Parathyroid adenoma (tissue), 2 donors: ENCODE results near the gene PRKN.

ENCODE experiments used
- H2AFZ ChIP-seq: fragments of 300-600 bp; sonication (generic); one replicate; pipeline ENCODE4 v1.7.0; 2017; ENCODE audit warnings: antibody characterized with exemption, mild to moderate bottlenecking
- H3K27ac ChIP-seq: fragments of 300-600 bp; sonication (generic); one replicate; pipeline ENCODE4 v1.7.0; 2017
- H3K27me3 ChIP-seq: fragments of 300-600 bp; sonication (generic); one replicate; pipeline ENCODE4 v1.7.0; 2017; ENCODE audit warnings: low read length; ENCODE audit not compliant: control insufficient read depth, insufficient read depth
- H3K36me3 ChIP-seq: fragments of 300-600 bp; sonication (generic); one replicate; pipeline ENCODE4 v1.7.0; 2017; ENCODE audit warnings: low read length; ENCODE audit not compliant: control insufficient read depth, insufficient read depth
- H3K4me1 ChIP-seq: fragments of 300-600 bp; sonication (generic); one replicate; pipeline ENCODE4 v1.7.0; 2017; ENCODE audit warnings: control low read depth
- H3K4me2 ChIP-seq: fragments of 300-600 bp; sonication (generic); one replicate; pipeline ENCODE4 v1.7.0; 2017; ENCODE audit warnings: low read length
- H3K4me3 ChIP-seq: fragments of 300-600 bp; sonication (generic); one replicate; pipeline ENCODE4 v1.7.0; 2017; ENCODE audit warnings: low read depth, low read length
- H3K79me2 ChIP-seq: fragments of 300-600 bp; sonication (generic); one replicate; pipeline ENCODE4 v1.7.0; 2017; ENCODE audit warnings: control low read depth
- H3K9ac ChIP-seq: fragments of 300-600 bp; sonication (generic); one replicate; pipeline ENCODE4 v1.7.0; 2017; ENCODE audit warnings: mild to moderate bottlenecking
- H3K9me3 ChIP-seq: fragments of 300-600 bp; sonication (generic); one replicate; pipeline ENCODE4 v1.7.0; 2017; ENCODE audit warnings: low read length; ENCODE audit not compliant: control insufficient read depth
- TF ChIP-seq, protein P1 (sequence below): fragments of 300-600 bp; sonication (generic); IDR thresholded peaks from one replicate; pipeline ENCODE4 v1.7.0; 2017; ENCODE audit warnings: antibody characterized with exemption, mild to moderate bottlenecking
- donor health status: primary hyperparathyroidism.

PRKN gene

DNA sequence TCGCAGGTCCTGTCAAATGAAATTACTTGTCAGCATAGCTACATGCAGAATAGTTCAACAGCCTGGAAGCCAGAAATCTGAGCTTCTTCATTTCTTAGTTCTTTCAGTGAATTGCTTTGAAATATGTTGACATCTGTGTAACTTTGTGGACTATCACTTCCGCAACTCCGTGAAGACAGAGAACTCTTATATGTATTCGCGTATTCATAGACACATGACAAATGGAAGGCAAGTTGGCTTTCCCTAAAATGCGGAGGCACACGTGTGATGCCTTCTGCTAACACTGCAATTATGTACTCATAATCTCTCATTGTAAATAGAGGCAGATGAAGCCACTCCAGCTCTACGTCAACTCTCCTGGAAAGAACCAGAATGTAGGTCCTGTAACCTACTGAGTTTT lies 701.5 kb downstream of the PRKN start:
- H3K79me2 ChIP-seq: no peaks in the 10 kb centered on the region
- no peaks in the 10 kb centered on the region for H3K36me3 ChIP-seq
- H3K4me1 ChIP-seq: no peaks in the 10 kb centered on the region
- no peaks in the 10 kb centered on the region for H3K9me3 ChIP-seq
- H3K9ac ChIP-seq: no peak overlapping the region
- TF ChIP-seq, protein P1, sequence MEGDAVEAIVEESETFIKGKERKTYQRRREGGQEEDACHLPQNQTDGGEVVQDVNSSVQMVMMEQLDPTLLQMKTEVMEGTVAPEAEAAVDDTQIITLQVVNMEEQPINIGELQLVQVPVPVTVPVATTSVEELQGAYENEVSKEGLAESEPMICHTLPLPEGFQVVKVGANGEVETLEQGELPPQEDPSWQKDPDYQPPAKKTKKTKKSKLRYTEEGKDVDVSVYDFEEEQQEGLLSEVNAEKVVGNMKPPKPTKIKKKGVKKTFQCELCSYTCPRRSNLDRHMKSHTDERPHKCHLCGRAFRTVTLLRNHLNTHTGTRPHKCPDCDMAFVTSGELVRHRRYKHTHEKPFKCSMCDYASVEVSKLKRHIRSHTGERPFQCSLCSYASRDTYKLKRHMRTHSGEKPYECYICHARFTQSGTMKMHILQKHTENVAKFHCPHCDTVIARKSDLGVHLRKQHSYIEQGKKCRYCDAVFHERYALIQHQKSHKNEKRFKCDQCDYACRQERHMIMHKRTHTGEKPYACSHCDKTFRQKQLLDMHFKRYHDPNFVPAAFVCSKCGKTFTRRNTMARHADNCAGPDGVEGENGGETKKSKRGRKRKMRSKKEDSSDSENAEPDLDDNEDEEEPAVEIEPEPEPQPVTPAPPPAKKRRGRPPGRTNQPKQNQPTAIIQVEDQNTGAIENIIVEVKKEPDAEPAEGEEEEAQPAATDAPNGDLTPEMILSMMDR: no peak
- no peak overlapping the region for H3K4me2 ChIP-seq
- no peaks in the 10 kb centered on the region for H3K27me3 ChIP-seq
- H3K4me3 ChIP-seq: no peak overlapping the region
- no peak overlapping the region for H2AFZ ChIP-seq
- no peak overlapping the region for H3K27ac ChIP-seq

DNA sequence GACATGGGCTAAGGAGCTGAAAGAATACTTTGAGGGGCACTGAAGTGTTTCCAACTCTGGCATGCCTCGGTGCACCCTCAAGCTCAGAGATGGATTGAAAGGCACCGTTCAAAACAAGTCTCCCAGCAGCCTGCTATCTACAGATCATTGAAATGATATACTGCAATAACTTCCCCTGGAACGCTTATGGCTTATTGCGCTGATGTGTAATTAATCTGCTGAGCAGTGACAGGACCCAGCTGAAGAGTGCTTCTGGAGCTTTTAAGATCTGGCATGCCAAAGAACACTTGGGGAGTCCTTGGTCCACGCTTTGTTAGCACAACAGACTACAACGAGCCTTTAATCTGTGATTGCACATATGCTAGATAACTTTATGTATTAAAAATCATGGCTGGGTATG lies 708.2 kb downstream of the PRKN start:
- TF ChIP-seq, protein P1: no peak
- no peak overlapping the region for H3K4me2 ChIP-seq

GRCh38 chr6:162017536-162017935 lies 710.0 kb downstream of the PRKN start:
- no peaks in the 10 kb centered on the region for H3K36me3 ChIP-seq
- TF ChIP-seq, protein P1: no peak
- no peaks in the 10 kb centered on the region for H3K4me1 ChIP-seq
- H3K4me2 ChIP-seq: no peak overlapping the region
- H3K9ac ChIP-seq: no peak overlapping the region
- no peaks in the 10 kb centered on the region for H3K9me3 ChIP-seq
- no peak overlapping the region for H3K27ac ChIP-seq
- no peaks in the 10 kb centered on the region for H3K79me2 ChIP-seq
- H2AFZ ChIP-seq: no peak overlapping the region
- H3K4me3 ChIP-seq: no peak overlapping the region
- no peaks in the 10 kb centered on the region for H3K27me3 ChIP-seq

More for the DNA sequence above, 708.2 kb downstream of the PRKN start:
- Histone ChIP-seq H3K79me2 (no peaks in the 10 kb centered on the region), H3K27ac (no peak overlapping the region), H3K27me3 (no peaks in the 10 kb centered on the region), H3K4me3 (no peak overlapping the region), H3K4me1 (no peaks in the 10 kb centered on the region), H3K36me3 (no peaks in the 10 kb centered on the region), H2AFZ (no peak overlapping the region), H3K9ac (no peak overlapping the region), H3K9me3 (no peaks in the 10 kb centered on the region)

- Histone ChIP-seq H3K36me3 (no peaks in the 10 kb centered on the region), H3K9me3 (no peaks in the 10 kb centered on the region), H3K79me2 (no peaks in the 10 kb centered on the region), H3K4me3 (no peak overlapping the region), H3K4me2 (no peak overlapping the region), H2AFZ (peak overlapping the region; percentile 36), H3K27me3 (no peaks in the 10 kb centered on the region), H3K9ac (no peak overlapping the region), H3K4me1 (no peaks in the 10 kb centered on the region), H3K27ac (peak overlapping the region; percentile 30)
- TF ChIP-seq, protein P1: no peak
Observed at GRCh38 chr6:162014069-162014811, 713.3 kb downstream of the PRKN start.

DNA sequence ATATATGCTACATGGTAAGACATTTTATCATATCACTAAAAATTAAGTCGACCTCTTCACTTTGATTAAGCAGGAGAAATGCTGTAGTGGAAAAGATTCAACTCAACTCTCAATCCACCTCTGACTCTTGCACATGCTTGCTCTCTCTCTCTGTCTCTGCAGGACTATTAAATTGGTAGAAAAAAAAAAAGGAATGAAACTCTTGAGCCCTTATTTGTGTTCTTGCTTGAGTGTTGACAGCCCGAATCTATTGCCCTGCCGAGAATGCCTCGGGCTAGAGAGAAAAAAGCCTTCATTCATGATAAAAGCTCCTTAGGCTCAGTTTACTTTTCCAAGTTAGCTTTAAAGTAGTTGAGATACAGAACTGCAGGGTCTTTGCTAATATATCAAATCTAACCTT lies 722.2 kb downstream of the PRKN start:
- Histone ChIP-seq H3K9ac (no peak overlapping the region), H3K4me3 (no peak overlapping the region), H3K27me3 (no peaks in the 10 kb centered on the region), H3K9me3 (no peaks in the 10 kb centered on the region), H3K27ac (no peak overlapping the region), H3K4me1 (no peaks in the 10 kb centered on the region), H2AFZ (no peak overlapping the region), H3K36me3 (no peaks in the 10 kb centered on the region), H3K4me2 (no peak overlapping the region), H3K79me2 (no peaks in the 10 kb centered on the region)
- TF ChIP-seq, protein P1: no peak
